T1000 (cell line): ENCODE measurements around the gene FOXD4L4.
"Not testable (repeated sequence)": the region's sequence is repeated elsewhere in the genome, so short reads cannot be mapped to it uniquely, and the experiment has no call there.

Experiments used
- DNase-seq: peaks from one replicate; lab custom pipeline; 2025; ENCODE audit warnings: mixed read lengths; lab: John Stamatoyannopoulos, UW

The FOXD4L4 gene

GRCh38 chr9:65737096-65737564 lies at the start of gene FOXD4L4:
TSS of gene FOXD4L4 (plus strand) at chr9:65737146. CDS start at chr9:65737146, 0 bp downstream.
- DNase-seq: not testable (repeated sequence)

- not testable (repeated sequence) for DNase-seq
These were observed 33.4 kb upstream of the FOXD4L4 start for GRCh38 chr9:65703550-65703949.

DNA sequence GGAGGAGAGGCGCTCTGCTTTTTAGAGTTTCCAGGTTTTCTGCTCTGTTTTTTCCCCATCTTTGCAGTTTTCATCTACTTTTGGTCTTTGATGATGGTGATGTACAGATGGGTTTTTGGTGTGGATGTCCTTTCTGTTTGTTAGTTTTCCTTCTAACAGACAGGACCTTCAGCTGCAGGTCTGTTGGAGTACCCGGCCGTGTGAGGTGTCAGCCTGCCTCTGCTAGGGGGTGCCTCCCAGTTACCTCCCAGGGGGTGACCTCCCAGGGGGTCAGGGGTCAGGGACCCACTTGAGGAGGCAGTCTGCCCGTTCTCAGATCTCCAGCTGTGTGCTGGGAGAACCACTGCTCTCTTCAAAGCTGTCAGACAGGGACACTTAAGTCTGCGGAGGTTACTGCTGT lies 22.5 kb upstream of the FOXD4L4 start:
- DNase-seq: not testable (repeated sequence)

GRCh38 chr9:65738133-65738532 lies 1.2 kb downstream of the FOXD4L4 start:
- DNase-seq: not testable (repeated sequence)
